Prostate gland (tissue), 2 donors: Measurements from ENCODE around the gene CTNND2. TPM values are rescaled to one million over a fixed set of nuclear protein-coding genes. Genes with fewer than 3 reads are reported as not detected.

ENCODE experiments used
- DNase-seq: peaks from one replicate; pipeline ENCODE4 v3.0.0-alpha.2; 2019; ENCODE audit warnings: low spot score
- H3K27ac ChIP-seq, 2 donors: fragments of 200-600 bp; sonication (generic); 2 replicates each; pipeline ENCODE4 v1.5.1; 2017 to 2019
- H3K27me3 ChIP-seq: fragments of 200-600 bp; sonication (generic); replicated peaks from 2 replicates; pipeline ENCODE4 v1.5.1; 2019; ENCODE audit not compliant: insufficient read depth
- H3K36me3 ChIP-seq, 2 donors: fragments of 200-600 bp; sonication (generic); 1 replicate in 1 of 2; 2 replicates in 1 of 2; pipeline versions ENCODE4 v1.5.1 to v1.8.1; 2017 to 2019
- H3K4me1 ChIP-seq: fragments of 200-600 bp; sonication (generic); replicated peaks from 2 replicates; pipeline ENCODE4 v1.5.1; 2019
- H3K4me3 ChIP-seq, 2 donors: fragments of 200-600 bp; sonication (generic); 2 replicates each; pipeline ENCODE4 v1.5.1; 2017 to 2019
- H3K9me3 ChIP-seq: fragments of 200-600 bp; sonication (generic); 2 replicates; pipeline ENCODE4 v1.5.1; 2017
- CTCF ChIP-seq, 4 experiments: fragments of 200-600 bp in 2 of 4; fragments of 450-650 bp in 2 of 4; sonication (generic) in 2 of 4; IDR thresholded peaks; 1 replicate in 3 of 4; 2 replicates in 1 of 4; pipeline ENCODE4 v1.5.1; 2016 to 2019; ENCODE audit warnings: antibody characterized with exemption in 4 of 4, mild to moderate bottlenecking in 2 of 4, moderate library complexity in 2 of 4
- POLR2A ChIP-seq: fragments of 450-650 bp; IDR thresholded peaks from one replicate; pipeline ENCODE4 v1.6.1; 2016; ENCODE audit warnings: antibody characterized with exemption, mild to moderate bottlenecking
- POLR2AphosphoS5 ChIP-seq: sonication (generic); formaldehyde crosslinking; IDR thresholded peaks from one replicate; pipeline ENCODE4 v1.6.1; 2017; ENCODE audit warnings: antibody characterized with exemption
- WGBS: methylation state at CpG from one replicate; pipeline ENCODE4 v1.1.5; 2018; 5-methylcytosine and 5-hydroxymethylcytosine counted together
- intact Hi-C: fragments of 100-400 bp; cut with DNase I; formaldehyde crosslinking; loops from one replicate; pipeline ENCODE4 v1.14.2; 2022
- total RNA-seq, 2 donors: library from RNA; depleted of rRNA; stranded (reverse); fragments of >200 nt; gene quantifications; one replicate each; pipeline ENCODE4 v1.1.0, GENCODE V29; 2016

CTNND2 gene
- total RNA-seq, 2 donors from 2014 or later: 5.5 to 11.2 TPM

- intact Hi-C loops: no loop called here
- Histone ChIP-seq H3K36me3 (no peaks in the 10 kb centered on the region), H3K27me3 (no peaks in the 10 kb centered on the region), H3K4me3 (no peak overlapping the region), H3K4me1 (no peaks in the 10 kb centered on the region), H3K27ac (no peak overlapping the region), H3K9me3 (no peaks in the 10 kb centered on the region)
- no peak for TF ChIP-seq POLR2AphosphoS5
- TF ChIP-seq POLR2A: no peak
- no peak for TF ChIP-seq CTCF (IDR thresholded peaks at IDR 0.05)
- no peak for DNase-seq
- 78% methylated on average over 5 of the region's 5 CpGs for WGBS
Observed at GRCh38 chr5:10977011-10977410, 927.2 kb downstream of the CTNND2 start.

GRCh38 chr5:10975945-10976344, 928.3 kb downstream of the CTNND2 start:
- no peaks in the 10 kb centered on the region for H3K4me1 ChIP-seq
- peaks cover 2% of the 10 kb centered on the region for H3K27me3 ChIP-seq
- no peaks in the 10 kb centered on the region for H3K36me3 ChIP-seq
- intact Hi-C loops: no loop called here
- H3K4me3 ChIP-seq: no peak overlapping the region
- no peak for DNase-seq
- H3K9me3 ChIP-seq: no peaks in the 10 kb centered on the region
- TF ChIP-seq POLR2A: no peak
- no peak for TF ChIP-seq CTCF (IDR thresholded peaks at IDR 0.05)
- no peak for TF ChIP-seq POLR2AphosphoS5
- H3K27ac ChIP-seq: no peak overlapping the region
- WGBS: 33% methylated on average over 4 of the region's 4 CpGs

- no peaks in the 10 kb centered on the region for H3K4me1 ChIP-seq
- no peak for DNase-seq
- intact Hi-C loops: no loop called here
- H3K36me3 ChIP-seq: no peaks in the 10 kb centered on the region
- no peaks in the 10 kb centered on the region for H3K9me3 ChIP-seq
- TF ChIP-seq POLR2A: no peak
- TF ChIP-seq POLR2AphosphoS5: no peak
- no peak for TF ChIP-seq CTCF (IDR thresholded peaks at IDR 0.05)
- no peak overlapping the region for H3K4me3 ChIP-seq
- WGBS: 82% methylated on average over 2 of the region's 2 CpGs
- no peak overlapping the region for H3K27ac ChIP-seq
- H3K27me3 ChIP-seq: peaks cover 2% of the 10 kb centered on the region
Observed at GRCh38 chr5:10974850-10975249, 929.4 kb downstream of the CTNND2 start.

- no peak overlapping the region for H3K4me3 ChIP-seq
- H3K9me3 ChIP-seq: no peaks in the 10 kb centered on the region
- H3K4me1 ChIP-seq: no peaks in the 10 kb centered on the region
- H3K27ac ChIP-seq: no peak overlapping the region
- no peaks in the 10 kb centered on the region for H3K36me3 ChIP-seq
- TF ChIP-seq CTCF (IDR thresholded peaks at IDR 0.05) (no peak), POLR2A (no peak), POLR2AphosphoS5 (no peak)
- WGBS: 90% methylated on average over 14 of the region's 14 CpGs
- no peak for DNase-seq
- intact Hi-C loops: no loop called here
- peaks cover 2% of the 10 kb centered on the region for H3K27me3 ChIP-seq
Observed at GRCh38 chr5:10973316-10973715, 930.9 kb downstream of the CTNND2 start.

- no peak for DNase-seq
- H3K4me3 ChIP-seq: no peak overlapping the region
- H3K27ac ChIP-seq: no peak overlapping the region
- H3K36me3 ChIP-seq: no peaks in the 10 kb centered on the region
- TF ChIP-seq CTCF (IDR thresholded peaks at IDR 0.05): no peak
- no peak for TF ChIP-seq POLR2A
- TF ChIP-seq POLR2AphosphoS5: no peak
- 75% methylated on average over 8 of the region's 8 CpGs for WGBS
- peaks cover 2% of the 10 kb centered on the region for H3K27me3 ChIP-seq
- no peaks in the 10 kb centered on the region for H3K9me3 ChIP-seq
- no peaks in the 10 kb centered on the region for H3K4me1 ChIP-seq
- intact Hi-C loops: no loop called here
Observed at GRCh38 chr5:10969684-10970180, 934.5 kb downstream of the CTNND2 start.
